Measurements from ENCODE around the gene MAP3K2.

- TF ChIP-seq EZH2 (IDR thresholded peaks at IDR 0.05; ENCODE audit: borderline replicate concordance, low read depth, low read length, poor library complexity, severe bottlenecking) (no peak), CTCF (conservative IDR thresholded peaks at IDR 0.05; ENCODE audit: low read depth, low read length) (no peak)
Measured at GRCh38 chr2:127288274-127288673, 99.5 kb downstream of the MAP3K2 start.

Data from A673 (cell line).